ENCODE measurements around the gene ELK3.

The ELK3 gene

DNA sequence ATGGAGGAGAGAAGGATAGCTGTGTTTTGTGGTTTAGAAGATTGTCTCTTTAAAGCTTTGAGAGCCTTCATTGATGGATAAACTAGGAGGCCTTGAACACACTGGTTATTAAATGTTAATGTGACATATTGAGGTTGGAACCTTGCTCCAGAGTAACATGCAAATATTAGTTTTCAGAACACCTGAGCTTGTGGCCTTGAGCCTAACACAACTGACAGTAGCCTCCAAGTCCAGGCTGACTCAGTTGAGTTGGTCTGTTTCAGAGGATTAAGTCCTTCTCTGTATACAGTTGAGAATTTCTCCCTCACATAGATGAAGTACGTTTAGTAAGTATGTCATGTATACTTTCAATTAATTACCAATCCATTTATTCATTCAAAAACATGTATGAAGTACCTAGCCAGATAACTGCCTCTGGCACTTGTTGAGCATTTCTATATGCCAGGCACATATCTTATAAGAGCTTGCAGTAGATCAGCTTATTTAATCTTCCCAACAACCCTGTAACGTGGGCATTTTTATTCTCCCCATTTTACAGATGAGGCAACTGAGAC is 63.5 kb downstream of the ELK3 start:
- TF ChIP-seq, protein P1, sequence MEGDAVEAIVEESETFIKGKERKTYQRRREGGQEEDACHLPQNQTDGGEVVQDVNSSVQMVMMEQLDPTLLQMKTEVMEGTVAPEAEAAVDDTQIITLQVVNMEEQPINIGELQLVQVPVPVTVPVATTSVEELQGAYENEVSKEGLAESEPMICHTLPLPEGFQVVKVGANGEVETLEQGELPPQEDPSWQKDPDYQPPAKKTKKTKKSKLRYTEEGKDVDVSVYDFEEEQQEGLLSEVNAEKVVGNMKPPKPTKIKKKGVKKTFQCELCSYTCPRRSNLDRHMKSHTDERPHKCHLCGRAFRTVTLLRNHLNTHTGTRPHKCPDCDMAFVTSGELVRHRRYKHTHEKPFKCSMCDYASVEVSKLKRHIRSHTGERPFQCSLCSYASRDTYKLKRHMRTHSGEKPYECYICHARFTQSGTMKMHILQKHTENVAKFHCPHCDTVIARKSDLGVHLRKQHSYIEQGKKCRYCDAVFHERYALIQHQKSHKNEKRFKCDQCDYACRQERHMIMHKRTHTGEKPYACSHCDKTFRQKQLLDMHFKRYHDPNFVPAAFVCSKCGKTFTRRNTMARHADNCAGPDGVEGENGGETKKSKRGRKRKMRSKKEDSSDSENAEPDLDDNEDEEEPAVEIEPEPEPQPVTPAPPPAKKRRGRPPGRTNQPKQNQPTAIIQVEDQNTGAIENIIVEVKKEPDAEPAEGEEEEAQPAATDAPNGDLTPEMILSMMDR (IDR thresholded peaks at IDR 0.05; ENCODE audit: extremely low read depth, insufficient read depth, missing control alignments), result no peak
- in situ Hi-C loops (cut with MboI; ENCODE audit: low pct_unique_long_range_greater_than_20kb, low sequenced_read_pairs, unreplicated experiment), result no loop called here
- no peak for DNase-seq (ENCODE audit: low spot score)

DNA sequence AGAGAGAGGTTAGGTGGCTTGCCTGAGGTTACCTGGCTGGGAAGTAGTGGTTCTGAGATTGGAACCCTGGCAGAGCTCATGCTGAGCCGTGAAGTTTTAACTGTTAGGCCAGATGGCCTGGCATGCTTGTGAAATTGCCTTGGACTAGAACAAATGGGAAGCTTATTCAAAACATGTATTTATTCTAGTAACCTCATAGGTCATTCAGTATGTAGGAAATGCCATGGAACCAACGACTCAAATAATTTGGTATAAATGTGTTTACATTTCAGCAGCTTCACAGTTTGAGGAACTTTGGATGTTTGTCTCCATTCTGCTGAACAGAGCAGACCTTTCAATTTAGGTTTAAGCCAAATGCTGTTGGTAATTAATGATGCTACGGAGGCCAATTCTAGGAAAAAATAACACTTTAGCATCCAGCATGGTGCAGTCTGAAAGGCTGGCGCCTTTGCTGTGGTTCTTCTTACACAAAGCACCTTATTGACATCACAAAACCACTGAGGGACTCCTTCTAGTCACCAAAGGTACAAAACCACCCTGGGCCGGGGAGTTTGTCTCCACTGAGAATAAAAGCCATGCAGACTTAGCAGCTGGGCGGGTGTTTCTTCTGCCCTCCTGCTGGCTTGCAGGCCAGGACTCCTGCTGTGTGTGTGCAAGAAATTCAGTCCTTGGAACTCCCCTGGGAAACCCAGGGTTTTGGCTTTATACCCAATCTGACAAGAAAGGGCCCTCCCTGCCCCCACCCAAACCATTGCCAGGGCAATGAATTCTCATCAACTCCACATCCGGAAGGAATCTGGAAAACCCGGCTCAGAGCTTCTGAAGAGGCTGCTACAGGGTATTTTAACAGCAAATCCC is 64.2 kb downstream of the ELK3 start:
- no peak for DNase-seq (ENCODE audit: low spot score)
- in situ Hi-C loops (cut with MboI; ENCODE audit: low pct_unique_long_range_greater_than_20kb, low sequenced_read_pairs, unreplicated experiment), result no loop called here
- TF ChIP-seq, protein P1 (IDR thresholded peaks at IDR 0.05; ENCODE audit: extremely low read depth, insufficient read depth, missing control alignments), result no peak

DNA sequence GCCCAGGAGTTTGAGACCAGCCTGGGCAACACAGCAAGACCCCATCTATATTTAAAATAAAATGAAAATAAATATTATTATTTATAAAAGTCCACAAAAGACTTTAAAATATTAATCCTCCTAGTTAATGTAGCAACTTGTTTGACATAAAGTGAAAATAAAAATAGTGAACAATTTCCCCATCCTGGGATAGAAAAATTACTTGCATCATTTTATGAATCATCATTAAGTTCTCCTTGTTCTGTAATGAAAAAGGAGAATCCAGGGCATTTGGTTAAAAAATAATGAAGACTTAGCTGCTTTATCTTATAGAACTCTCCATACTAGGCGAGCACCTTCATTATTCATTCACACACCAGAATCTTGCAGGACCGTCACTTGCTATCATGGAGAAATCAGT is 66.1 kb downstream of the ELK3 start:
- TF ChIP-seq, protein P1 (IDR thresholded peaks at IDR 0.05; ENCODE audit: extremely low read depth, insufficient read depth, missing control alignments), result no peak
- DNase-seq (ENCODE audit: low spot score), result no peak
- in situ Hi-C loops (cut with MboI; ENCODE audit: low pct_unique_long_range_greater_than_20kb, low sequenced_read_pairs, unreplicated experiment), result no loop called here

DNA sequence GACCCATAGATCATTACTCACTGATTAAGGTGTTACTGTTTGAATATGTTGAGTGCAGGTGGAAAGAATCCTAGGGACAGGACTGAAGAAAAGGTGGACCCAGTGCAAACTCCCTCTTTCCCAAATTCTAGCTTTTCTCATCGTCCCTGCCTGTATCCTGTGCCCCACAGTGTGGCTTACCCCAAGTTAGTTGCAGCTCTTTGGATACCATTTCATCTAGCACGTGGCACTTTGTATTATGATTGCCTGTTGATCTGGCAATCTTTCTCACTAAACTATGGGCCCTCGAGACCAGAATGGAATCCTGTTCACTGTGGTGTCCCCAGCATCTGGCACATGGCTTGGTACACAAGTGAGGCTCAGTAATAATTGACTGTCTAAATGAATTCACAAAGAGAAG is 66.5 kb downstream of the ELK3 start:
- in situ Hi-C loops (cut with MboI; ENCODE audit: low pct_unique_long_range_greater_than_20kb, low sequenced_read_pairs, unreplicated experiment), result no loop called here
- DNase-seq (ENCODE audit: low spot score), result no peak
- TF ChIP-seq, protein P1 (IDR thresholded peaks at IDR 0.05; ENCODE audit: extremely low read depth, insufficient read depth, missing control alignments), result no peak

DNA sequence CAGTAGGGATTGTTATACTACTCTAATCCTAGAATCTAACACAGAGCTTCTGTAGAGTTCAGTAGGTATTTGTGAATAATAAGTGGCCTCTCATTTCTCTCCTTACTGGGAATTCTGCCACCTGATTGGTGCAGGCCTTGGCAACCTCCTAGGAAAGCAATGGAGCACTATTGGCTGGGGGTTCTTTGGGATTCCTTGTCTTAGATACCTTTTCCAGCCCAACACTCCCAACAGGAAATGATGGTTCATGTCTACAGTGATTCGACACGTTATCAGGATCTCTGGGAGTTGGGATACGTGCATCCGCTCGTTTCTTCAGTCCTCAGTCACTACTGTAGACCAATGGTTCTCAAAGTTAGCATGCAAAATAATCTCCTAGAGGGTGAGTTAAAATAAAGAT is 67.4 kb downstream of the ELK3 start:
- TF ChIP-seq, protein P1 (IDR thresholded peaks at IDR 0.05; ENCODE audit: extremely low read depth, insufficient read depth, missing control alignments), result no peak
- DNase-seq (ENCODE audit: low spot score), result no peak
- in situ Hi-C loops (cut with MboI; ENCODE audit: low pct_unique_long_range_greater_than_20kb, low sequenced_read_pairs, unreplicated experiment), result no loop called here

DNA sequence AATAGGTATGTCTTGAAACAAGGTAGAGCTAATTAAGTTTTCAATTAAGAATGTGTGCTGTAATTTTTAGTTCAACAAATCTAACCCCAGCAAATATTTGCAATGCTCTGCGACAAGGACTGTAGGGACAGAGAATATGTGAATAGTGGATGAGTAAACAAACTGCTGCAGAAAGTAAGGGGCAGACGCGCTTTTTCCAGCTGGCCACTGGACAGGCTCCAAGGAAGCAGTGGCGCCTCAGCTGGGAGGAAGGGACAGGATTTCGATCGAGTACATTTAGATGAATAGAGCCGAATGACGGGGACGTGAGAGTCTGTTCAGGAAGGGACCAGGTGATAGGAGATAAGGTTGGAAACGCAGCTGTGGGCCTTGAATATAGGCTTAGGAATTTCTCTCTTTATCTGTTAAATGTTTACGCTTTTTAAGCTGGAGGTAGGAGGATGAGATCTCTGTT is 69.3 kb downstream of the ELK3 start:
- TF ChIP-seq, protein P1 (IDR thresholded peaks at IDR 0.05; ENCODE audit: extremely low read depth, insufficient read depth, missing control alignments), result no peak
- DNase-seq (ENCODE audit: low spot score), result no peak
- in situ Hi-C loops (cut with MboI; ENCODE audit: low pct_unique_long_range_greater_than_20kb, low sequenced_read_pairs, unreplicated experiment), result no loop called here

All from GM13977 (cell line).